Suprapubic skin (tissue), 4 donors: ENCODE data around the gene CAPN9.

Experiments
- CTCF ChIP-seq, 2 donors: fragments of 200-600 bp in 1 of 2; fragments of 450-650 bp in 1 of 2; sonication (generic) in 1 of 2; IDR thresholded peaks; one replicate each; pipeline ENCODE4 v1.5.1; 2016 to 2019; ENCODE audit warnings: antibody characterized with exemption in 2 of 2, mild to moderate bottlenecking in 1 of 2, moderate library complexity in 1 of 2
- POLR2A ChIP-seq, 2 donors: fragments of 450-650 bp; IDR thresholded peaks; one replicate each; pipeline ENCODE4 v1.6.1; 2017; ENCODE audit warnings: antibody characterized with exemption in 2 of 2, mild to moderate bottlenecking in 2 of 2, moderate library complexity in 2 of 2
- POLR2AphosphoS5 ChIP-seq, 3 donors: sonication (generic); formaldehyde crosslinking; IDR thresholded peaks; one replicate each; pipeline ENCODE4 v1.6.1; 2017; ENCODE audit warnings: antibody characterized with exemption in 3 of 3

DNA sequence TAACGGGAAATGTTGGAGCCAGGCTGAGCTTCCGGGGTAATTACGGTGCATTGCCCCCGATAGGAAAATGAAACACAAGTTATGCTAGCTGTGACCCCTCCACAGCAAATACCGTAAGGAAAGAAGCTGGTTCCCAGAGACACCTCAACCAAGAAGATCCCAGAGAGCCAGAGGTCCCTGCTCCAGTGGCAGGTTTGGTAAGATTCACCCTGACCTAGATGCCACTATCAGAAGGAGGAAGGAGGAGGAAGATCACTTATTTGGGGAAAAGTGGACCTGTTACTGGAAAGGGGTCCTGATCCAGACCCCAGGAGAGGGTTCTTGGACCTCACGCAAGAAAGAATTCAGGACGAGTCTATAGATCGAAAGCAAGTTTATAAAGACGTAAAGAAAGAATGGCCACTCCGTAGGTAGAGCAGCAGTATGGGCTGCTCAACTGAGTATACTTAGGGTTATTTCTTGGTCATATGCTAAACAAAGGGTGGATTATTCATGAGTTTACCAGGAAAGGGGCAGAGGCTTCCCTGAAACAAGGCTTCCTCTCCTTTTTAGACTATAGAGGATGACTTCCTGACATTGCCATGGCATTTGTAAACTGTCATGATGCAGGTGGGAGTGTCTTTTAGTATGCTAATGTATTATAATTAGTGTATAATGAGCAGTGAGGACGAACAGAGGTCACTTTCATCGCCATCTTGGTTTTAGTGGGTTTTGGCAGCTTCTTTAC, 7.5 kb upstream of the CAPN9 start:
- TF ChIP-seq CTCF (IDR thresholded peaks at IDR 0.05), result no peak
- no peak for TF ChIP-seq POLR2AphosphoS5 (IDR thresholded peaks at IDR 0.05)
- no peak for TF ChIP-seq POLR2A (IDR thresholded peaks at IDR 0.05)
